ENCODE measurements around the gene CAB39L. TPM values are rescaled to one million over a fixed set of nuclear protein-coding genes. Genes with fewer than 3 reads are reported as not detected.
A peak's percentile ranks its signal among the peaks of the same experiment; 100 is the strongest.

The CAB39L gene
- total and polyA plus RNA-seq, 4 donors = 5.6 to 13.9 (median 10.0) TPM

GRCh38 chr13:49404703-49405020, 39.2 kb downstream of the CAB39L start:
- DNase-seq = no peak
- Histone ChIP-seq H3K4me3 (no peak overlapping the region), H3K9me3 (ENCODE audit: control insufficient read depth in 4 of 4, insufficient read depth in 3 of 4, low read length in 3 of 4) (peaks cover 0 to 3% (median under 1%) of the 10 kb centered on the region in 4 donors), H3K36me3 (ENCODE audit: control insufficient read depth in 4 of 4, insufficient read depth in 4 of 4, low read length in 4 of 4) (no peaks in the 10 kb centered on the region), H3K27me3 (ENCODE audit: control insufficient read depth in 3 of 3, insufficient read depth in 3 of 3, low read length in 2 of 3) (no peaks in the 10 kb centered on the region), H3K9ac (ENCODE audit: insufficient read depth in 1 of 2, low read length in 2 of 2) (no peak overlapping the region), H3K27ac (ENCODE audit: low read depth in 1 of 2, low read length in 1 of 2) (no peak overlapping the region), H3K4me1 (ENCODE audit: control insufficient read depth in 5 of 5, insufficient read depth in 5 of 5, low read length in 5 of 5) (peaks cover 0 to 12% (median 8%) of the 10 kb centered on the region in 5 donors)
- TF ChIP-seq CTCF (IDR thresholded peaks at IDR 0.05; ENCODE audit: control extremely low read depth, extremely low read depth) = no peak
- 86 to 94% methylated on average over 1 of the region's 1 CpG for WGBS, 2 donors
- no peak for ATAC-seq (ENCODE audit: insufficient read depth, low FRiP score)

GRCh38 chr13:49403996-49404702, 39.7 kb downstream of the CAB39L start:
- Histone ChIP-seq H3K4me3 (no peak overlapping the region), H3K4me1 (ENCODE audit: control insufficient read depth in 5 of 5, insufficient read depth in 5 of 5, low read length in 5 of 5) (peaks cover 0 to 12% (median 8%) of the 10 kb centered on the region in 5 donors), H3K27me3 (ENCODE audit: control insufficient read depth in 3 of 3, insufficient read depth in 3 of 3, low read length in 2 of 3) (no peaks in the 10 kb centered on the region), H3K36me3 (ENCODE audit: control insufficient read depth in 4 of 4, insufficient read depth in 4 of 4, low read length in 4 of 4) (no peaks in the 10 kb centered on the region), H3K27ac (ENCODE audit: low read depth in 1 of 2, low read length in 1 of 2) (no peak overlapping the region), H3K9me3 (ENCODE audit: control insufficient read depth in 4 of 4, insufficient read depth in 3 of 4, low read length in 3 of 4) (peaks cover 0 to 3% (median under 1%) of the 10 kb centered on the region in 4 donors), H3K9ac (ENCODE audit: insufficient read depth in 1 of 2, low read length in 2 of 2) (no peak overlapping the region)
- peak in 2 of 3 donors; percentile 26 to 38 for DNase-seq
- WGBS, 2 donors = 87 to 89% methylated on average over 7 of the region's 7 CpGs
- ATAC-seq (ENCODE audit: insufficient read depth, low FRiP score) = no peak
- no peak for TF ChIP-seq CTCF (IDR thresholded peaks at IDR 0.05; ENCODE audit: control extremely low read depth, extremely low read depth)

- Histone ChIP-seq H3K4me1 (ENCODE audit: control insufficient read depth in 5 of 5, insufficient read depth in 5 of 5, low read length in 5 of 5) (peaks cover 0 to 12% (median 8%) of the 10 kb centered on the region in 5 donors), H3K4me3 (no peak overlapping the region), H3K9me3 (ENCODE audit: control insufficient read depth in 4 of 4, insufficient read depth in 3 of 4, low read length in 3 of 4) (peaks cover 0 to 3% (median under 1%) of the 10 kb centered on the region in 4 donors), H3K27me3 (ENCODE audit: control insufficient read depth in 3 of 3, insufficient read depth in 3 of 3, low read length in 2 of 3) (no peaks in the 10 kb centered on the region), H3K36me3 (ENCODE audit: control insufficient read depth in 4 of 4, insufficient read depth in 4 of 4, low read length in 4 of 4) (no peaks in the 10 kb centered on the region), H3K9ac (ENCODE audit: insufficient read depth in 1 of 2, low read length in 2 of 2) (peak overlapping the region in 1 of 2 donors; percentile 59), H3K27ac (ENCODE audit: low read depth in 1 of 2, low read length in 1 of 2) (peak overlapping the region; percentile 23 to 70)
- ATAC-seq (ENCODE audit: insufficient read depth, low FRiP score) (peak; percentile 81), DNase-seq (peak; percentile 50 to 91 (median 84))
- WGBS, 2 donors = 16 to 33% methylated on average over 7 of the region's 7 CpGs
- no peak for TF ChIP-seq CTCF (IDR thresholded peaks at IDR 0.05; ENCODE audit: control extremely low read depth, extremely low read depth)
These were observed 42.9 kb downstream of the CAB39L start for GRCh38 chr13:49400755-49401659.

Data from lung (tissue), 12 donors.